BLaER1 treated with 17β-estradiol and CSF1 and Interleukin-3, amounts not matched to agents 10 nM and 100 nM (cell line): Measurements from ENCODE around the gene INPP1.
A peak's percentile ranks its signal among the peaks of the same experiment; 100 is the strongest.
"Not testable (repeated sequence)": the region's sequence is repeated elsewhere in the genome, so short reads cannot be mapped to it uniquely, and the experiment has no call there.

ENCODE experiments used
- H3K27ac ChIP-seq, 11 experiments: shearing (Covaris generic); formaldehyde crosslinking; 2 replicates each; pipeline ENCODE4 v1.8.1; 2022
- H3K27me3 ChIP-seq, 11 experiments: shearing (Covaris generic); formaldehyde crosslinking; 2 replicates each; pipeline ENCODE4 v1.8.1; 2022
- H3K36me3 ChIP-seq, 11 experiments: shearing (Covaris generic); formaldehyde crosslinking; 2 replicates each; pipeline ENCODE4 v1.8.1; 2022
- H3K4me1 ChIP-seq, 10 experiments: shearing (Covaris generic); formaldehyde crosslinking; 2 replicates each; pipeline ENCODE4 v1.8.1; 2022
- H3K4me2 ChIP-seq, 11 experiments: shearing (Covaris generic); formaldehyde crosslinking; 2 replicates each; pipeline ENCODE4 v1.8.1; 2022
- H3K4me3 ChIP-seq, 10 experiments: shearing (Covaris generic); formaldehyde crosslinking; 2 replicates each; pipeline ENCODE4 v1.8.1; 2022
- H3K9ac ChIP-seq, 11 experiments: shearing (Covaris generic); formaldehyde crosslinking; 2 replicates each; pipeline ENCODE4 v1.8.1; 2022
- H3K9me3 ChIP-seq, 11 experiments: shearing (Covaris generic); formaldehyde crosslinking; replicated peaks in 1 of 11; 2 replicates each; pipeline ENCODE4 v1.8.1; 2022
- H4K20me1 ChIP-seq, 11 experiments: shearing (Covaris generic); formaldehyde crosslinking; 2 replicates each; pipeline ENCODE4 v1.8.1; 2022
- Cebpa-rat ChIP-seq, 11 experiments: shearing (Covaris generic); IDR thresholded peaks; 2 replicates each; pipeline ENCODE4 v1.8.1; 2022

Gene INPP1

DNA sequence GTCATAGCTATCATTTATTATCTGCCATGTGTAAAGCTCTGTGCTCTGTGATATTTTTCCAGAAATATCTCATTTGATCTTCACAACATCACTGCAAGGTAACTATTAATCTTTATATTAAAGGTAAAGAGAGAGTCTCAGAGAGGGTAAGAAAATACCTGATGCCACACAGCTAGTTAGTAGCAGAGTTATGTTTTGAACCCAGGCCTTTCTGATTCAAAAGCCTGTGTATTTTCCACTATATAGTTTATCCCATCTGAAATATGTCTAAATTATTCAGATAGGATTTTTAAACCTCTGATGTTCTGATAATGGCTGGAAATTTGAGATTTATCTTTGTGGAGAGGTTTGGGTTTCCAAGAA is 10.1 kb downstream of the INPP1 start:
- no peaks in the 10 kb centered on the region for H3K9me3 ChIP-seq

DNA sequence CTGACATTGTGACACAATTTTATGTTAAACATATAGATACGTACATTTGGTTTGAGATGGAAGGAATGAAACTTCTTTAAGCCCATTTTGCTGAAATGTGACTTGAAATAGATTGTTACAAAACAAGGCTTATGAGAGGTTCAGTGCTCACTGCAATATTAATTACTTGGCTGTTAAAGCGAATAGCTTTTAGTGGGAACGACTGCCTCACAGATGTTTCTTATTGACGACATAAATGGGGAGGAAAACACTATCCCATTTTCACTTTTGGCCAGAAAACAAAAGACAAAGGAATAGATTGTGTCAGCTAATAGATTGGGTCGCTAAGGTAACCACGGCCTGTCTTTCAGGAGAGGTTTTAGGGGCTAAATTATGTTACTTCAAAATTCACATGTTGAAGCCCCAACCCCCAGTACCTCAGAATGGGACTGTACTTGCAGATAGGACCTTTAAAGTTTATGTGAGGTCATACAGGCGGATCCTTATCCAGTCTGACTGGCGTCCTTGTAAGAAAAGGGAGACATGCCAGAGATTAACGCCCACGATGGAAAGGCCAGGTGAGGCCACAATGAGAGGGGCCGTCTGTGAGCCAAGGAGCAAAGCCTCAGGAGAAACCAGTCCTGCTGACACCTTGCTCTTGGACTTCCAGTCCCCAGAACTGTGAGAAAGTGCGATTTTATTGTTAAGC is 10.8 kb downstream of the INPP1 start:
- Histone ChIP-seq H4K20me1 (peaks cover 0 to 4% (median 0%) of the 10 kb centered on the region in 11 experiments; a peak in 2 of 22 replicates), H3K36me3 (peaks cover 0 to 13% (median 0%) of the 10 kb centered on the region in 11 experiments; a peak in 1 of 22 replicates), H3K4me3 (no peak overlapping the region), H3K27ac (no peak overlapping the region), H3K4me1 (peaks cover 0 to 8% (median 2%) of the 10 kb centered on the region in 10 experiments; a peak in 4 of 20 replicates), H3K4me2 (no peak overlapping the region), H3K27me3 (no peaks in the 10 kb centered on the region), H3K9me3 (no peaks in the 10 kb centered on the region), H3K9ac (no peak overlapping the region)
- TF ChIP-seq Cebpa-rat (IDR thresholded peaks at IDR 0.05): no peak

More for the DNA sequence above, 10.1 kb downstream of the INPP1 start:
- Histone ChIP-seq H3K36me3 (peaks cover 0 to 19% (median 0%) of the 10 kb centered on the region in 11 experiments; a peak in 1 of 22 replicates), H4K20me1 (peaks cover 0 to 4% (median 0%) of the 10 kb centered on the region in 11 experiments; a peak in 3 of 22 replicates), H3K4me2 (no peak overlapping the region), H3K4me1 (peaks cover 0 to 8% (median 2%) of the 10 kb centered on the region in 10 experiments; a peak in 4 of 20 replicates), H3K9ac (no peak overlapping the region), H3K4me3 (no peak overlapping the region), H3K27me3 (no peaks in the 10 kb centered on the region), H3K27ac (no peak overlapping the region)
- no peak for TF ChIP-seq Cebpa-rat (IDR thresholded peaks at IDR 0.05)

DNA sequence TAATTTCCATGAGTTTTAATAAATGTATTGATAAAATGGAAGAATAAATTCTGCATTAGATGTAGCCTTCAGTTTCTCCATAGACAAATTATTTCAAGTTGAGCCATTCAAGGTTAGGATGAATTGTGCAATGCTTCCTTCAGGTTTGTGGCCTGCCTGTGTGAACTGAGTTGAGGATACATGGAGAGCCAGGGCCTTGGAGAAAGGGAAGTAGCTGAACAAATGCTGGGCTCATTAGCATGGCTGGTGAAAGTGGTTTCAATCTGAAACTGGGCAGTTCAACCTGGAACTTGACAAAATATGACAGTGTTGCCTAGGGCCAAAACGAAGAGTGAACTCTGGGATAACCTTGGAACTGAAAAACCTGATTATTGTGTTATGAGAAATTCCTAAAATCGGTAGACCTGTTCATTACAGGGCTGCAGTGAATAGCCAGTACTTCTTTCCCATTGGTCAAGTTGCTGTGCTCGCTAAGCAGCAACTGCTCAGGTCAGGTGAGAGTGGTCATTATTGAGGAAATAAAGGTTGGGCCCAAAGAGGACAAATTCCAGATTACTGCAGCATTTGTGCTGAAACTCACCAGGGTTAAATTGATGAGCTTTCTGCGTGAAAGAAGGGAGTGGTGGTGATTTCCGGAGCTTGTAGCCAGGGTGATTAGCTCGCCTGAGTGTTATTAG is 12.7 kb downstream of the INPP1 start:
- TF ChIP-seq Cebpa-rat (IDR thresholded peaks at IDR 0.05): no peak

DNA sequence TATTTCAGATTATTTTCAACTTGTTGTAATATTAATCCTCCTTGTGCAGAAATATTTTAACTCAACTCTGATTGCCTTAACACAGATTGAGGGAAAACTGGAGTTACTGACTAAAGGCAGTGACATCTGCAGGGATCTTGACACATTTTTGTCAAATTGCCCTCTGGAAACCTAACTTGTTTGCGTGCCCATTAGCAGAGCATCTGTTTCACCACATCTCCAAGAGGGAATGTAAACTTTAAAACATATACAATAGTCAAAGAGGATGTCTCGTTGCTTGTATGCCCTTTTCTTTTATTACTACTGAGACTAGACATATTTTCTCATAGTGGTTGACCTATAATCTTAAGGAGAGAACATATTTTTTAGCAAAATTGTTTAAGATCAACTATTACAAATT is 14.2 kb downstream of the INPP1 start:
- H3K9ac ChIP-seq: no peak overlapping the region
- H3K27ac ChIP-seq: no peak overlapping the region
- H4K20me1 ChIP-seq: peaks cover 0 to 4% (median 0%) of the 10 kb centered on the region in 11 experiments; a peak in 2 of 22 replicates
- H3K9me3 ChIP-seq: no peaks in the 10 kb centered on the region
- peaks cover 0 to 26% (median 0%) of the 10 kb centered on the region in 11 experiments; a peak in 1 of 22 replicates for H3K36me3 ChIP-seq
- H3K4me1 ChIP-seq: peaks cover 8 to 13% (median 10%) of the 10 kb centered on the region in 10 experiments; a peak in 14 of 20 replicates
- H3K4me2 ChIP-seq: no peak overlapping the region
- no peaks in the 10 kb centered on the region for H3K27me3 ChIP-seq
- no peak for TF ChIP-seq Cebpa-rat (IDR thresholded peaks at IDR 0.05)
- H3K4me3 ChIP-seq: no peak overlapping the region

More for the DNA sequence above, 12.7 kb downstream of the INPP1 start:
- Histone ChIP-seq H3K27me3 (no peaks in the 10 kb centered on the region), H3K4me1 (peaks cover 8 to 13% (median 10%) of the 10 kb centered on the region in 10 experiments; a peak in 14 of 20 replicates), H3K4me2 (peak overlapping the region in 2 of 11 experiments; percentile 33 to 44; a peak in 3 of 22 replicates), H3K27ac (no peak overlapping the region), H4K20me1 (peaks cover 0 to 4% (median 0%) of the 10 kb centered on the region in 11 experiments; a peak in 2 of 22 replicates), H3K36me3 (peaks cover 0 to 24% (median 0%) of the 10 kb centered on the region in 11 experiments; a peak in 1 of 22 replicates), H3K4me3 (no peak overlapping the region), H3K9me3 (no peaks in the 10 kb centered on the region), H3K9ac (no peak overlapping the region)

- Histone ChIP-seq H3K4me1 (peaks cover 8 to 13% (median 10%) of the 10 kb centered on the region in 10 experiments; a peak in 14 of 20 replicates), H3K36me3 (peaks cover 0 to 35% (median 0%) of the 10 kb centered on the region in 11 experiments; a peak in 2 of 22 replicates)
- H3K9me3 ChIP-seq, H4K20me1 ChIP-seq, H3K27ac ChIP-seq, H3K4me2 ChIP-seq, H3K27me3 ChIP-seq, H3K4me3 ChIP-seq, H3K9ac ChIP-seq: not testable (repeated sequence)
Measured at GRCh38 chr2:190358655-190359448, 15.5 kb downstream of the INPP1 start.

- no peak for TF ChIP-seq Cebpa-rat (IDR thresholded peaks at IDR 0.05)
- H3K27ac ChIP-seq: no peak overlapping the region
Measured at GRCh38 chr2:190360561-190360960, 17.2 kb downstream of the INPP1 start.

DNA sequence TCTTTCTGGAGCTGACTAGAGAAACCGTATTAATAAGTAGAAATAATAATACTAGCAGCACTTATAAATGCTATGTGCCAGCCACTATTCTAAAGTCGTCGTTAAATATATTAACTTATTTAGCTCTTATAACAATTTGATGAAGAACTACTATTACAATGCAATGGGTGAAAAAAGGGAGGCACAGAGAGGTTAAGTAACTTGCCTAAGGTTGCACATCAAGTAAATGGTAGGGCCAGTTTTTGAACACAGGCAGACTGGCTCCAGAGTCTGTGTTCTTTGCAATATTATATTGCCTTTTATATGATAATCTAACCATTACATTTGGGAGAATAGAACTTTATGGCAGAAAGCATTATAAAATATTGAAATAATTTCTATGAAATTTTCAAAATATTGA is 17.6 kb downstream of the INPP1 start:
- Histone ChIP-seq H3K27ac (no peak overlapping the region), H3K4me2 (no peak overlapping the region), H3K9ac (no peak overlapping the region), H3K4me3 (no peak overlapping the region), H3K36me3 (peaks cover 0 to 43% (median 0%) of the 10 kb centered on the region in 11 experiments; a peak in 2 of 22 replicates), H3K4me1 (peaks cover 8 to 11% (median 10%) of the 10 kb centered on the region in 10 experiments; a peak in 14 of 20 replicates), H3K9me3 (no peaks in the 10 kb centered on the region), H4K20me1 (no peaks in the 10 kb centered on the region; a peak in 1 of 22 replicates), H3K27me3 (no peaks in the 10 kb centered on the region)
- no peak for TF ChIP-seq Cebpa-rat (IDR thresholded peaks at IDR 0.05)

More at GRCh38 chr2:190360561-190360960, 17.2 kb downstream of the INPP1 start:
- Histone ChIP-seq H4K20me1 (no peaks in the 10 kb centered on the region; a peak in 1 of 22 replicates), H3K4me2 (no peak overlapping the region), H3K4me1 (peaks cover 8 to 13% (median 10%) of the 10 kb centered on the region in 10 experiments; a peak in 14 of 20 replicates), H3K9me3 (no peaks in the 10 kb centered on the region), H3K36me3 (peaks cover 0 to 43% (median 0%) of the 10 kb centered on the region in 11 experiments; a peak in 2 of 22 replicates), H3K9ac (no peak overlapping the region), H3K4me3 (no peak overlapping the region), H3K27me3 (no peaks in the 10 kb centered on the region)

DNA sequence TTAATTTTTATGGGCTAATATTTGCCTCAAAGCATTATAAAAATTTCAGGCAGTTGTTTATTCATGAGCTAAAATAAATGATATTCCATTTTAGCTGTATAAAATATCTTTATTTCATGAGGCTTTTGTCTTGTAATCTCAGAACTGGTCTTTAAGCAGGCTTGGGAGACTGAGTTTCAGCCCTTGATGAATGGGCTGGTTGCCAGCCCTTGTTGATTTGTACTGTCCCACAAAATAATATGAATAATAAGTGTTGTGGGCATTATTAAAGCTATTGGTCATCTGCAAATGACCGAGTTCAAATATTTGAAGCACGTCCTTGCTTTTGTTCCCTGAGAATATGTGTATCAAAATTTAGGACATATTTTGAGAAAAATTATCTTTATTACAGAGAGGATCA is 18.2 kb downstream of the INPP1 start:
- H3K4me2 ChIP-seq: no peak overlapping the region
- no peaks in the 10 kb centered on the region for H3K9me3 ChIP-seq
- no peak for TF ChIP-seq Cebpa-rat (IDR thresholded peaks at IDR 0.05)
- H3K27me3 ChIP-seq: no peaks in the 10 kb centered on the region
- no peaks in the 10 kb centered on the region for H4K20me1 ChIP-seq
- H3K4me1 ChIP-seq: peaks cover 5 to 10% (median 8%) of the 10 kb centered on the region in 10 experiments; a peak in 11 of 20 replicates
- H3K9ac ChIP-seq: no peak overlapping the region
- H3K27ac ChIP-seq: no peak overlapping the region
- peaks cover 0 to 46% (median 0%) of the 10 kb centered on the region in 11 experiments; a peak in 3 of 22 replicates for H3K36me3 ChIP-seq
- no peak overlapping the region for H3K4me3 ChIP-seq
